ENCODE measurements around the gene COL12A1. TPM values are rescaled to one million over a fixed set of nuclear protein-coding genes. Genes with fewer than 3 reads are reported as not detected.

Gene COL12A1
- total RNA-seq, 1 experiment from 2014 or later = 0.96 TPM

- no peak for DNase-seq
- no peak for TF ChIP-seq CTCF (conservative IDR thresholded peaks at IDR 0.05)
- H3K27me3 ChIP-seq (ENCODE audit: insufficient read depth, low read length) = no peaks in the 10 kb centered on the region
- H3K9me3 ChIP-seq (ENCODE audit: control insufficient read depth, low read depth, low read length) = no peaks in the 10 kb centered on the region
- no peaks in the 10 kb centered on the region for H3K9me3 Mint-ChIP-seq
- peaks cover 9 to 13% of the 10 kb centered on the region in 2 experiments for H3K4me1 Mint-ChIP-seq
- no peak overlapping the region for H4K5ac ChIP-seq (ENCODE audit: insufficient read length, low read depth, low read length)
- no peak overlapping the region for H2AFZ ChIP-seq (ENCODE audit: low read length)
- no peak overlapping the region for H2BK5ac ChIP-seq (ENCODE audit: insufficient read length, low read length)
- H2BK20ac ChIP-seq (ENCODE audit: low read depth, low read length, poor library complexity, severe bottlenecking) = no peak overlapping the region
- no peak overlapping the region for H3K14ac ChIP-seq (ENCODE audit: insufficient read depth, low read length)
- H3K79me1 ChIP-seq (ENCODE audit: insufficient read depth, low read depth, low read length, poor library complexity, severe bottlenecking) = no peaks in the 10 kb centered on the region
- H3K27ac Mint-ChIP-seq = no peak overlapping the region
- H3K36me3 Mint-ChIP-seq (ENCODE audit: insufficient read depth in 1 of 3, low read depth in 3 of 3) = no peaks in the 10 kb centered on the region
- H3K56ac ChIP-seq (ENCODE audit: insufficient read length, low read depth, low read length) = no peak overlapping the region
- H2BK120ac ChIP-seq (ENCODE audit: low read depth, low read length, poor library complexity, severe bottlenecking) = no peak overlapping the region
- no peak overlapping the region for H3K18ac ChIP-seq (ENCODE audit: insufficient read length, low read depth, low read length)
- WGBS (ENCODE audit: extremely low coverage, insufficient read length, low lambda C conversion rate) = no CpG with 5 or more reads among the region's 2 CpGs
- H3K27ac ChIP-seq (ENCODE audit: insufficient read length, low read depth, low read length) = no peak overlapping the region
- H2AK5ac ChIP-seq (ENCODE audit: insufficient read length, low read length) = no peak overlapping the region
- H3T11ph ChIP-seq (ENCODE audit: low read length) = no peak overlapping the region
- no peaks in the 10 kb centered on the region for H3K27me3 Mint-ChIP-seq (ENCODE audit: low read depth)
- no peak overlapping the region for H3K4me2 ChIP-seq (ENCODE audit: insufficient read depth, insufficient read length, low read length)
- H4K20me1 ChIP-seq (ENCODE audit: control insufficient read depth, insufficient read depth, insufficient read length) = no peaks in the 10 kb centered on the region
- H3K79me2 ChIP-seq (ENCODE audit: insufficient read depth, low read length) = no peaks in the 10 kb centered on the region
- H4K91ac ChIP-seq (ENCODE audit: insufficient read length, low read depth, low read length) = no peak overlapping the region
- no peak overlapping the region for H3K23ac ChIP-seq (ENCODE audit: insufficient read length, low read depth, low read length)
- H3K4ac ChIP-seq (ENCODE audit: low read depth, low read length) = no peak overlapping the region
- no peak overlapping the region for H2BK15ac ChIP-seq (ENCODE audit: low read depth, low read length)
- no peaks in the 10 kb centered on the region for H3K23me2 ChIP-seq (ENCODE audit: insufficient read length, low read depth, low read length, poor library complexity, severe bottlenecking)
- H3K4me1 ChIP-seq (ENCODE audit: insufficient read depth, low read length) = no peaks in the 10 kb centered on the region
- no peak overlapping the region for H2BK12ac ChIP-seq (ENCODE audit: insufficient read length, low read depth, low read length)
- H4K8ac ChIP-seq (replicated peaks; ENCODE audit: insufficient read length, low read depth, low read length) = no peak overlapping the region
- H3K9ac ChIP-seq (ENCODE audit: extremely low read depth, insufficient read length, low read length) = no peak overlapping the region
- no peak overlapping the region for H3K4me3 Mint-ChIP-seq
These were observed 39.6 kb downstream of the COL12A1 start for GRCh38 chr6:75166236-75166635.

All from H9 (cell line).